Measurements from ENCODE around the gene DBP.

Gene DBP

DNA sequence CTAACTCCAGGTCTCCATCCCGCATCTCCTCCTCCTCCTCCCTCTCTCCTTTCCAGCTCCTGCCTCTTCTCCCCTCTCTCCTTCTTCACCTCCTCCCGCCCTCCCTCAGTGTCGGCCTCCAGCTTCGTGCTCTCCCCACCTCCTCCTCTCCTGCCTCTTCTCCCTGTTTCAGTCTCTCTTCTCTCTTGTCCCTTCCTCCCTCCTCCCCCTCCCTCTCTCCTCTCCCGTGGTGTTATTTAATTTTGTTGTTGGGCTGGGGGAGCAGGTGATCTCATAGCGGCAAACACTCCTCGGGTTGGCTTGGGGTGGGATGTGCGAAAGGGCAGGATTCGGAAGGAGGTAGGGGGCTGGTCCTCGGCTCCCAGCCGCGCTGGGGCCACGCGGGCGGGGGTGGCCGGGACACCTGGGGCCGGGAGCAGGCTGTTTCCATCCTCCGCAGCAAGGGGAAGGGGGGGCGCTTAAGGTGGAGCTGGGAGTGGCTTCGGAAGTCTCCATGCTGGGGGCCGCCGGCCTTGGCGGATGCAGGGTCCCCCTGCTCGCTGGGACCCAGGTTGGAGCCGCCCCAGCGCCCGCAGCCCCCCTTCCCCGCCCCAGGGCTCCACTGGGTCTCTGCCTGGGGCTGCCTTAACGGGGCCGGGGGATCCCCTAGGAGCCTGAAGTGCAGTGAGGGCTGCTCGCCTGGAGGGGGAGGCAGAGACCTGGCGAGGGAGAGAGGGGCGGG lies 9.0 kb upstream of the DBP start, which contains the start of gene CA11:
Gene CA11 (minus strand): TSS at position 187 of the 721 bp plus-strand sequence. CDS start 555 bp downstream, outside the sequence.
- Histone ChIP-seq H3K36me3 (ENCODE audit: control insufficient read depth, insufficient read depth, low read length) (no peaks in the 10 kb centered on the region), H3K9me3 (ENCODE audit: control insufficient read depth, low read length) (no peaks in the 10 kb centered on the region), H3K4me3 (ENCODE audit: low read length) (peak within 1 kb of the TSS; percentile 74), H3K27me3 (ENCODE audit: control insufficient read depth, insufficient read depth, low read length) (no peaks in the 10 kb centered on the region), H3K4me1 (ENCODE audit: control insufficient read depth, insufficient read depth, low read length) (peaks cover 24% of the 10 kb centered on the region), H3K9ac (ENCODE audit: low read length) (peak within 1 kb of the TSS; percentile 71)

DNA sequence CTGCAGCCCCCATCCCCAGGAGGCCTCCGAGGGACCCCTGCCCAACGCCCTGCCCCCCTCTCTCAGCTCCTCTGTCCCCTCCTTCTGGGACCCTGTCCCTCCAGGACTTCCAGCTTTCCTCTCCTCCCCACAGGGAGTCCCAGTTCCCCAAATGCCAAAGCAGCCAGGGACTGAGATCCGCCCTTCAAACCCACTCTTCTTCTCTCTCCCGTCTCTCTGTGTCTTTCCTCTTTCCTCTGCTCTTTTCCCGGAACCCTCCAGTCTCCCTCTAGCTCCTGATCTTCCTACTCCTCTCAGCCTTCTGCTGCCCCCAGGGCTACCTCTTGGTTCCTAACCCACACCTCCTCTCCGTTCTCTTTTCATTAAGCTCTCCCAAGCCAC lies 8.4 kb upstream of the DBP start:
- Histone ChIP-seq H3K27me3 (ENCODE audit: control insufficient read depth, insufficient read depth, low read length) (no peaks in the 10 kb centered on the region), H3K4me3 (ENCODE audit: low read length) (peak overlapping the region; percentile 74), H3K9ac (ENCODE audit: low read length) (peak overlapping the region; percentile 71)

DNA sequence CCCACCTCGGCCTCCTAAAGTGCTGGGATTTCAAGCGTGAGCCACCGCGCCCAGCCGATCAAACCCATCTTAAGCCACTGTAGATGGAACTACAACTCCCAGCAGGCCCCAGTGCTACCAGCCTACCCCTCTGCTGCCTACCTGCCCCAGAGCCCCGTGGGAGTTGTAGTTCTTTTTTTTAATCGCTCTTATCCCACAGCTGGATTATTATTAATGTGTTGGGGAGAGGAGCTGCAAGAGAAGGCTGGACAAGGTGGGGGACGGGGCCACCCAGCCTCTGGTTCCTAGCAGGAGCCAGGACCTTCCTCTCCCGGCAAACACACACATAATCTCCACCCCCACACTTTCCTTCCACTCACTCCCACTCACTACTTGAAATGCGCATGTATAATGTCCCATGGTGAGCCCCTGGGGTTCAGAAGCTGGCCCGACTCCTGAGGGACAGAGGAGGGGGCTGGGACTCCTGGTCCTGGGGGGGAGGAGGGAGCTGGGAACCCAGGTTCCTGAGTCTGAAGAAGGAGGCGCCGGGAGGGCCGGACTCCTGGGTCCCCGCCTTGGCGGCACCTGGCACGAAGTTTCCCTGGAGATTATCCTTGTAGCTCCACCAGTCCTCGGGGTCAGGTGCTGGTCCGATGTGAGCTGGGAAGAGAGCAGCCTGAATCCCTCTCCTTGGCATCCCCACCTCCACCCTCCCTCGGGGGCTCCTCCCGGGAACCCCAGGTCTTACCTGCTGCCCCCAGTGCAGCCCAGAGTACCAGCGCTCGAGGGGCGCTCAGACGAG lies 7.8 kb upstream of the DBP start:
- peaks cover 24% of the 10 kb centered on the region for H3K4me1 ChIP-seq (ENCODE audit: control insufficient read depth, insufficient read depth, low read length)
- no peaks in the 10 kb centered on the region for H3K27me3 ChIP-seq (ENCODE audit: control insufficient read depth, insufficient read depth, low read length)
- H3K36me3 ChIP-seq (ENCODE audit: control insufficient read depth, insufficient read depth, low read length) = no peaks in the 10 kb centered on the region
- H3K9ac ChIP-seq (ENCODE audit: low read length) = peak overlapping the region; percentile 71
- H3K9me3 ChIP-seq (ENCODE audit: control insufficient read depth, low read length) = no peaks in the 10 kb centered on the region
- H3K4me3 ChIP-seq (ENCODE audit: low read length) = peak overlapping the region; percentile 74

More for the DNA sequence above, 8.4 kb upstream of the DBP start:
- H3K4me1 ChIP-seq (ENCODE audit: control insufficient read depth, insufficient read depth, low read length) = peaks cover 24% of the 10 kb centered on the region
- H3K9me3 ChIP-seq (ENCODE audit: control insufficient read depth, low read length) = no peaks in the 10 kb centered on the region
- no peaks in the 10 kb centered on the region for H3K36me3 ChIP-seq (ENCODE audit: control insufficient read depth, insufficient read depth, low read length)

- Histone ChIP-seq H3K36me3 (ENCODE audit: control insufficient read depth, insufficient read depth, low read length) (no peaks in the 10 kb centered on the region), H3K9ac (ENCODE audit: low read length) (peak overlapping the region; percentile 71), H3K27me3 (ENCODE audit: control insufficient read depth, insufficient read depth, low read length) (no peaks in the 10 kb centered on the region), H3K4me1 (ENCODE audit: control insufficient read depth, insufficient read depth, low read length) (peaks cover 30% of the 10 kb centered on the region), H3K9me3 (ENCODE audit: control insufficient read depth, low read length) (no peaks in the 10 kb centered on the region), H3K4me3 (ENCODE audit: low read length) (peak overlapping the region; percentile 74)
Observed at GRCh38 chr19:48644355-48644754, 7.2 kb upstream of the DBP start.

DNA sequence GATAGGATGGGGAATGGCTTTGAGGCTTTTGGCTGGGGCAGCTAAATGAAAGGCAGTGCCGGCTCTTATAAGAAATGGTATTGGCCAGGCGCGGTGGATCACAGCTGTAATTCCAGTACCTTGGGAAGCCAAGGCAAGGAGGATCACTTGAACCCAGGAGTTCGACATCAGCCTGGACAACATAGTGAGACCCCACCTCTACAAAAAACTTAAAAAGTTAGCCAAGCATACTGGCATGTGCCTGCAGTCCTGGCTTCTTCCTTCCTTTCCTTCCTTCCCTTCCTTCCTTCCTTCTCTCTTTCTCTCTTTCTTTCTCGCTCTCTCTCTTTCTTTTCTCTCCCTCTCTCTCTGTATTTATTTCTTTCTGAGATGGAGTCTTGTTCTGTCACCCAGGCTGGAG lies 5.7 kb upstream of the DBP start:
- H3K27me3 ChIP-seq (ENCODE audit: control insufficient read depth, insufficient read depth, low read length) = no peaks in the 10 kb centered on the region
- H3K4me1 ChIP-seq (ENCODE audit: control insufficient read depth, insufficient read depth, low read length) = peaks cover 40% of the 10 kb centered on the region
- H3K9ac ChIP-seq (ENCODE audit: low read length) = no peak overlapping the region
- no peaks in the 10 kb centered on the region for H3K9me3 ChIP-seq (ENCODE audit: control insufficient read depth, low read length)
- H3K4me3 ChIP-seq (ENCODE audit: low read length) = no peak overlapping the region
- no peaks in the 10 kb centered on the region for H3K36me3 ChIP-seq (ENCODE audit: control insufficient read depth, insufficient read depth, low read length)

- H3K9ac ChIP-seq (ENCODE audit: low read length) = no peak overlapping the region
- H3K4me3 ChIP-seq (ENCODE audit: low read length) = no peak overlapping the region
- H3K9me3 ChIP-seq (ENCODE audit: control insufficient read depth, low read length) = no peaks in the 10 kb centered on the region
- peaks cover 40% of the 10 kb centered on the region for H3K4me1 ChIP-seq (ENCODE audit: control insufficient read depth, insufficient read depth, low read length)
- H3K36me3 ChIP-seq (ENCODE audit: control insufficient read depth, insufficient read depth, low read length) = no peaks in the 10 kb centered on the region
- H3K27me3 ChIP-seq (ENCODE audit: control insufficient read depth, insufficient read depth, low read length) = no peaks in the 10 kb centered on the region
Observed at GRCh38 chr19:48641850-48642249, 4.7 kb upstream of the DBP start.

- Histone ChIP-seq H3K36me3 (ENCODE audit: control insufficient read depth, insufficient read depth, low read length) (no peaks in the 10 kb centered on the region), H3K9ac (ENCODE audit: low read length) (peak overlapping the region; percentile 39), H3K4me3 (ENCODE audit: low read length) (no peak overlapping the region), H3K9me3 (ENCODE audit: control insufficient read depth, low read length) (no peaks in the 10 kb centered on the region), H3K27me3 (ENCODE audit: control insufficient read depth, insufficient read depth, low read length) (no peaks in the 10 kb centered on the region), H3K4me1 (ENCODE audit: control insufficient read depth, insufficient read depth, low read length) (peaks cover 29% of the 10 kb centered on the region)
Observed at GRCh38 chr19:48639483-48640375, 2.5 kb upstream of the DBP start.

- H3K36me3 ChIP-seq (ENCODE audit: control insufficient read depth, insufficient read depth, low read length) = no peaks in the 10 kb centered on the region
- H3K27me3 ChIP-seq (ENCODE audit: control insufficient read depth, insufficient read depth, low read length) = no peaks in the 10 kb centered on the region
- peaks cover 30% of the 10 kb centered on the region for H3K4me1 ChIP-seq (ENCODE audit: control insufficient read depth, insufficient read depth, low read length)
- peak overlapping the region; percentile 92 for H3K9ac ChIP-seq (ENCODE audit: low read length)
- H3K9me3 ChIP-seq (ENCODE audit: control insufficient read depth, low read length) = no peaks in the 10 kb centered on the region
- H3K4me3 ChIP-seq (ENCODE audit: low read length) = peak overlapping the region; percentile 5
Observed at GRCh38 chr19:48638831-48639381, 1.7 kb upstream of the DBP start.

DNA sequence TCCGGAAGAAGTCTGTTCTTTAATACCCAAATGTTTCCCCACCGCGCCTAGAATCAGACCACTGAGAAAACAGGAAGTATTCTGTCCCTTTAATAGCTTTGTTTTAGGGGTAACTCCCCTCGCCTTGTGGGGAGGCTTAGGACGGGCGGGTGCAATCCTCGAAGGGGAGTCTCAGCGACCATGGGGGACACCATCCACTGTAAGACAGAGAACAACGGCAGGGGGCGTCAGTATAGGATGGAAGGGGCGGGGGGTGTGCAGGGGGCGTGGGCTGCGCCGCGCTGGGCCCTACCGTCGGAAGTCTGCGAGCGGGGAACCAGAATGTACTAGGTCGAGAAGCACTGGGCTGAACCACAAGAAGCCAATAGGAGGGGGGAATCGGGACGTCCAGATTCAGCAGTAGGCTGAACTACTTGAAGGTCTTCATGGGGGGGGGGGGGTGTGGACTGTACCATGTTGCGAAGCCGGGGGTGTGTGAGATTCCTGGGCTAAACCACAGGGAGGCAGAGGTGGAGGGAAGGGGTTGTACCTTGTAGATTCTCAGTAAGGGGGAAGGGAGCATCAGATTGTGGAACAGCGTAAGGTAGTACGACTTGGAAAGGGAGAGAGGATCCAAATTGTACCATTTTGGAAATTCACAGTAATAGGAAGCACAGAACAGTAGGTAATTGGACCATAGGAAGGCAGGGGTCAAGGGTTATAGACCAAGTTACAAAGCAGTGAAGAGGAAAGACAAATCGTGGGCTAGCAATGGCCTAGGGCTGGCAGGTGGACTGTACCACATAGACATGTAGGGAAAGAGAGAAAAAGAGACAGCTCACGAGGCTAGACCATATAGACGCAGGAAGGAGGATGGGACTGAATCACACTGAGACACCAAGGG lies 1.0 kb upstream of the DBP start:
- Histone ChIP-seq H3K9ac (ENCODE audit: low read length) (peak overlapping the region; percentile 92), H3K9me3 (ENCODE audit: control insufficient read depth, low read length) (no peaks in the 10 kb centered on the region), H3K27me3 (ENCODE audit: control insufficient read depth, insufficient read depth, low read length) (no peaks in the 10 kb centered on the region), H3K4me1 (ENCODE audit: control insufficient read depth, insufficient read depth, low read length) (peaks cover 37% of the 10 kb centered on the region), H3K4me3 (ENCODE audit: low read length) (peak overlapping the region; percentile 85), H3K36me3 (ENCODE audit: control insufficient read depth, insufficient read depth, low read length) (peaks cover under 1% of the 10 kb centered on the region)

DNA sequence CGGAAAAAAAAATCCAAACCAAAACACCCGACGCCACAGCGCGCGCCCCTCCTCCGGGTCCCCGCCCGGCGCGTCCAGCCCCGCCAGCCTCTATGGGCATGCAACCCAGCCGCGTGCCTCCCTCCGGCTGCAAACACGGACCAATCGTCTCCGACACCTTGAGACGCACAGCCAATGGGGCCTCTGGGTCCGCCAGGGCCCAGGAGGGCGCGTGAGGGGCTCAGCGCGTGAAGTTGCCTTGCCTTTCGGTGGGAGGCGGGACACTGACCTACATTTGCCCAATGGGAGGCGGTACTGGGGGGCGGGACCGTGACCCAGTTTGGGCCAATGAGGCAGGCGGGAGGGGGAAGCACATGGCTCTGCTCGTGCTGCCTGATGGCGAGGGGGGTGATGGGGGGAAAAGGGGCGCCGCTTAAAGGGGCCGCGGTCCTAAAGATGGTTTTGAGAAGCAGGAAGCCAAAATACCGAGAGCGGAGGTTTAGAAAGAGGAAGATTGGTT lies 319 bp upstream of the DBP start:
- peak overlapping the region; percentile 92 for H3K9ac ChIP-seq (ENCODE audit: low read length)
- H3K4me3 ChIP-seq (ENCODE audit: low read length) = peak overlapping the region; percentile 85
- peaks cover 3% of the 10 kb centered on the region for H3K36me3 ChIP-seq (ENCODE audit: control insufficient read depth, insufficient read depth, low read length)
- peaks cover 44% of the 10 kb centered on the region for H3K4me1 ChIP-seq (ENCODE audit: control insufficient read depth, insufficient read depth, low read length)
- H3K27me3 ChIP-seq (ENCODE audit: control insufficient read depth, insufficient read depth, low read length) = no peaks in the 10 kb centered on the region
- no peaks in the 10 kb centered on the region for H3K9me3 ChIP-seq (ENCODE audit: control insufficient read depth, low read length)

Data from mucosa of stomach (tissue), 1 donor.